OCI-LY3 (cell line): Measurements from ENCODE around the gene COL5A3.

Source experiments
- H2AFZ ChIP-seq: fragments of 200-600, 300-600 bp; shearing (Covaris generic); 2 replicates; pipeline ENCODE4 v1.6.0; 2014; ENCODE audit warnings: antibody characterized with exemption, low read depth, low read length
- H3K27ac ChIP-seq: fragments of 200-600, 300-600 bp; sonication (generic); 2 replicates; pipeline ENCODE4 v1.5.1; 2014; ENCODE audit warnings: mild to moderate bottlenecking, low read length, moderate library complexity, mixed read lengths
- H3K27me3 ChIP-seq: fragments of 200-600, 300-600 bp; sonication (generic); 2 replicates; pipeline ENCODE4 v1.6.1; 2014; ENCODE audit warnings: low read depth, low read length, mixed read lengths
- H3K36me3 ChIP-seq: fragments of 200-600, 300-600 bp; sonication (generic); replicated peaks from 2 replicates; pipeline ENCODE3; 2014; ENCODE audit warnings: low read depth, low read length, mixed read lengths
- H3K4me1 ChIP-seq: fragments of 300-600, 200-600 bp; sonication (generic); 2 replicates; pipeline ENCODE4 v1.6.1; 2014; ENCODE audit warnings: low read length, mixed read lengths
- H3K4me2 ChIP-seq: fragments of 200-600, 300-600 bp; sonication (generic); 2 replicates; pipeline ENCODE4 v1.6.1; 2014; ENCODE audit warnings: low read length, mixed read lengths
- H3K4me3 ChIP-seq: fragments of 300-600, 200-600 bp; sonication (generic); 2 replicates; pipeline ENCODE4 v1.5.1; 2014; ENCODE audit warnings: antibody characterized with exemption, mild to moderate bottlenecking, low read length, moderate library complexity
- H3K79me2 ChIP-seq: fragments of 300-600, 200-600 bp; shearing (Covaris generic); 2 replicates; pipeline ENCODE4 v1.6.1; 2014; ENCODE audit warnings: mild to moderate bottlenecking, low read length, mixed read lengths
- H3K9ac ChIP-seq: fragments of 300-600, 200-600 bp; shearing (Covaris generic); 2 replicates; pipeline ENCODE4 v1.6.0; 2014; ENCODE audit warnings: mild to moderate bottlenecking, low read length, moderate library complexity
- H3K9me3 ChIP-seq: fragments of 200-600, 300-600 bp; shearing (Covaris generic); 2 replicates; pipeline ENCODE4 v1.6.1; 2014; ENCODE audit warnings: low read length, mixed read lengths; ENCODE audit not compliant: insufficient read depth
- H4K20me1 ChIP-seq: fragments of 200-600, 300-600 bp; sonication (generic); 2 replicates; pipeline ENCODE4 v1.6.1; 2016; ENCODE audit warnings: low read length, mixed read lengths; ENCODE audit not compliant: insufficient read depth
- CTCF ChIP-seq: fragments of 200-600, 300-600 bp; sonication (generic); IDR thresholded peaks from 2 replicates; pipeline ENCODE4 v1.5.1; 2014; ENCODE audit warnings: antibody characterized with exemption, low read length, low read depth
- EZH2phosphoT487 ChIP-seq: fragments of 200-600 bp; shearing (Covaris generic); IDR thresholded peaks from 2 replicates; pipeline ENCODE4 v1.6.1; 2018; ENCODE audit warnings: antibody characterized with exemption, mixed run types, low read depth

Gene COL5A3

GRCh38 chr19:10010247-10010691, at the start of gene COL5A3:
Gene COL5A3, minus strand, starts transcription at chr19:10010504. Its CDS starts 119 bp downstream, at chr19:10010385.
- no peak for TF ChIP-seq EZH2phosphoT487
- TF ChIP-seq CTCF: no peak
- Histone ChIP-seq H3K4me3 (no peak within 1 kb of the TSS), H3K4me1 (no peaks in the 10 kb centered on the region), H4K20me1 (no peaks in the 10 kb centered on the region), H3K9ac (no peak within 1 kb of the TSS), H3K27me3 (peaks cover 22% of the 10 kb centered on the region), H3K27ac (no peak within 1 kb of the TSS), H2AFZ (no peak within 1 kb of the TSS), H3K9me3 (no peaks in the 10 kb centered on the region), H3K36me3 (no peaks in the 10 kb centered on the region), H3K4me2 (no peak within 1 kb of the TSS), H3K79me2 (no peaks in the 10 kb centered on the region)

- Histone ChIP-seq H4K20me1 (no peaks in the 10 kb centered on the region), H3K79me2 (no peaks in the 10 kb centered on the region), H2AFZ (no peak overlapping the region), H3K27ac (no peak overlapping the region), H3K4me1 (no peaks in the 10 kb centered on the region), H3K9ac (no peak overlapping the region), H3K9me3 (no peaks in the 10 kb centered on the region), H3K36me3 (no peaks in the 10 kb centered on the region), H3K4me2 (no peak overlapping the region), H3K4me3 (no peak overlapping the region), H3K27me3 (0 out of 2 replicates have a peak, but pooled peaks cover 5% of the 10 kb centered on the region)
- TF ChIP-seq EZH2phosphoT487 (no peak), CTCF (no peak)
Measured at GRCh38 chr19:10052602-10053360, 42.5 kb upstream of the COL5A3 start.

- Histone ChIP-seq H3K9ac (no peak overlapping the region), H3K9me3 (no peaks in the 10 kb centered on the region), H3K4me1 (no peaks in the 10 kb centered on the region), H3K4me2 (no peak overlapping the region), H3K27ac (no peak overlapping the region), H3K36me3 (no peaks in the 10 kb centered on the region), H3K79me2 (no peaks in the 10 kb centered on the region), H3K4me3 (no peak overlapping the region), H3K27me3 (peaks cover 14% of the 10 kb centered on the region; the same call in 1 of the 2 replicates), H4K20me1 (no peaks in the 10 kb centered on the region), H2AFZ (no peak overlapping the region)
- TF ChIP-seq CTCF: no peak
- TF ChIP-seq EZH2phosphoT487: no peak
Measured at GRCh38 chr19:10049626-10050025, 39.3 kb upstream of the COL5A3 start.

GRCh38 chr19:10045371-10045770, 35.1 kb upstream of the COL5A3 start:
- Histone ChIP-seq H3K27ac (no peak overlapping the region), H4K20me1 (no peaks in the 10 kb centered on the region), H3K4me3 (no peak overlapping the region), H2AFZ (no peak overlapping the region), H3K27me3 (peaks cover 39% of the 10 kb centered on the region), H3K4me1 (no peaks in the 10 kb centered on the region), H3K9me3 (no peaks in the 10 kb centered on the region), H3K4me2 (no peak overlapping the region), H3K36me3 (no peaks in the 10 kb centered on the region), H3K79me2 (no peaks in the 10 kb centered on the region), H3K9ac (no peak overlapping the region)
- TF ChIP-seq EZH2phosphoT487 (no peak), CTCF (no peak)
